ENCODE measurements around the gene FAM174A. TPM values are rescaled to one million over a fixed set of nuclear protein-coding genes. Genes with fewer than 3 reads are reported as not detected.

Gene FAM174A
- total and polyA plus RNA-seq, 2 donors (not counting 3 experiments of a cell fraction or from before 2014, with no cell fraction given), result 11.8 to 15.2 TPM

- FAIRE-seq, result no peak
- no peaks in the 10 kb centered on the region for H4K20me1 ChIP-seq (replicated peaks; ENCODE audit: control insufficient read depth, extremely low read depth, insufficient read depth, low read length)
- no peaks in the 10 kb centered on the region for H3K4me1 ChIP-seq (ENCODE audit: control insufficient read depth, extremely low read depth, insufficient read depth, low read length)
- intact Hi-C loops (cut with micrococcal nuclease) (no loop called here), dilution Hi-C loops (cut with MboI; ENCODE audit: extremely low pct_ligation_motif_present, low sequenced_read_pairs) (no loop called here)
- no peaks in the 10 kb centered on the region for H3K27me3 ChIP-seq (ENCODE audit: control insufficient read depth in 2 of 2, insufficient read depth in 2 of 2, low read length in 2 of 2)
- H3K4me2 ChIP-seq (ENCODE audit: insufficient read depth, low read length), result no peak overlapping the region
- H3K9me3 ChIP-seq (replicated peaks; ENCODE audit: control insufficient read depth, insufficient read depth, low read length), result no peaks in the 10 kb centered on the region
- H3K4me3 ChIP-seq (replicated peaks in 1 of 3; ENCODE audit: insufficient read depth in 1 of 3, low read depth in 1 of 3, low read length in 3 of 3), result no peak overlapping the region
- ChIA-PET POLR2A (no interaction called here), CTCF (interaction anchor here (1.1 kb wide), 2 partner anchors 10 to 112 kb away, joined by 3 to 5 read pairs; no protein-coding TSS in a partner anchor)
- H3K9ac ChIP-seq (replicated peaks; ENCODE audit: extremely low read depth, insufficient read depth, low read length), result no peak overlapping the region
- H3K9me1 ChIP-seq (replicated peaks; ENCODE audit: control insufficient read depth, extremely low read depth, insufficient read depth, low read length), result no peaks in the 10 kb centered on the region
- DNase-seq (ENCODE audit: low read depth, low spot score), result no peak
- H3K27ac ChIP-seq (ENCODE audit: insufficient read depth, low read depth, low read length), result no peak overlapping the region
- TF ChIP-seq MYC (IDR thresholded peaks at IDR 0.05; ENCODE audit: low read depth, low read length), result no peak
- no peak for TF ChIP-seq GATA2 (IDR thresholded peaks at IDR 0.05; ENCODE audit: insufficient read depth, insufficient read length, low read depth, low read length)
- TF ChIP-seq POLR2A (IDR thresholded peaks at IDR 0.05; ENCODE audit: low read depth, low read length), result no peak
- no peak for TF ChIP-seq FOS (IDR thresholded peaks at IDR 0.05; ENCODE audit: borderline replicate concordance, insufficient read depth, low read length)
- no peak for TF ChIP-seq EZH2 (IDR thresholded peaks at IDR 0.05; ENCODE audit: borderline replicate concordance, low read depth, low read length, severe bottlenecking)
- TF ChIP-seq POLR2AphosphoS5 (IDR thresholded peaks at IDR 0.05; ENCODE audit: insufficient read depth, low read depth, low read length), result no peak
- TF ChIP-seq CTCF (IDR thresholded peaks at IDR 0.05; ENCODE audit: extremely low read depth in 1 of 2, insufficient read depth in 1 of 2, low read depth in 1 of 2, low read length in 2 of 2), result no peak
- no peak for TF ChIP-seq MAX (IDR thresholded peaks at IDR 0.05; ENCODE audit: insufficient read depth, insufficient read length)
- no peak for TF ChIP-seq JUN (IDR thresholded peaks at IDR 0.05; ENCODE audit: borderline replicate concordance, insufficient read depth, insufficient read length, low read depth)
- peaks cover 1% of the 10 kb centered on the region for H3K79me2 ChIP-seq (ENCODE audit: control insufficient read depth, insufficient read depth, low read length)
- no peak overlapping the region for H2AFZ ChIP-seq (ENCODE audit: low read depth, low read length)
- BruUV-seq (replicated peaks), result no TSS peak
- no peaks in the 10 kb centered on the region for H3K36me3 ChIP-seq (ENCODE audit: control insufficient read depth in 2 of 2, extremely low read depth in 1 of 2, insufficient read depth in 2 of 2, low read length in 2 of 2)
Observed at GRCh38 chr5:100542086-100542485, 6.9 kb downstream of the FAM174A start.
